ENCODE measurements around the gene CENPVL2. TPM values are rescaled to one million over a fixed set of nuclear protein-coding genes. Genes with fewer than 3 reads are reported as not detected.

The CENPVL2 gene
- total and polyA plus RNA-seq, 2 of the 8 experiments (the other 6 are each of a cell fraction or from before 2014, with no cell fraction given), result 3.2 to 8.0 TPM

DNA sequence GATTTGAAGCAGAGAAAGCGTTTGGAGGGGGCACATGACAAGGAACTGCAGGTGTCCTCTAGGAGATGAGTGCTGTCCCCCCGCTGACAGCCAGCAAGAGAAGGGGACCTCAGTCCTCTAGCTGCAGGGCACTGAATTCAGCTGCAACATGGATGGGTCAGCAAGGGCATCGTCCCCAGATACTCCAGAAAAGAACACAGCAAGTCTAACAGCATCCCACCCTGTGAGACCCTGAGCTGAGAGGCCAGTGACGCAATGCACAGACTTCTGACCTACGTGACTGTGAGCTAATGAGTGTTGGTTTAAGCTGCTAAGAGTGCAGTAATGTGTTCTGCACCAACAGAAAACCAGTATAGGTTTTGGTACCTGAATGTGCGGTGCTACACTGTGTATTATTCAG, 11.6 kb upstream of the CENPVL2 start:
- Histone ChIP-seq H3K23me2 (ENCODE audit: low read depth, low read length) (no peaks in the 10 kb centered on the region), H2AK5ac (ENCODE audit: low read depth, low read length) (no peak overlapping the region), H3K36me3 (ENCODE audit: control insufficient read depth in 2 of 4, insufficient read depth in 4 of 4, low read length in 3 of 4) (no peaks in the 10 kb centered on the region), H3K27ac (ENCODE audit: low read depth, low read length) (no peak overlapping the region), H2BK120ac (replicated peaks; ENCODE audit: low read depth, low read length) (no peak overlapping the region), H3K18ac (ENCODE audit: extremely low read depth, low read length) (no peak overlapping the region), H2BK5ac (ENCODE audit: low read depth, low read length) (no peak overlapping the region), H3K4me1 (replicated peaks in 1 of 4; ENCODE audit: control insufficient read depth in 3 of 4, insufficient read depth in 4 of 4, low read length in 3 of 4) (no peaks in the 10 kb centered on the region), H3K9me3 (ENCODE audit: insufficient read depth in 2 of 2, low read depth in 1 of 2, low read length in 1 of 2) (no peaks in the 10 kb centered on the region), H3K23ac (ENCODE audit: insufficient read length) (no peak overlapping the region), H2BK15ac (ENCODE audit: low read length) (no peak overlapping the region), H3K14ac (ENCODE audit: insufficient read length) (no peak overlapping the region), H2AFZ (ENCODE audit: low read length) (no peak overlapping the region), H3K56ac (replicated peaks; ENCODE audit: insufficient read length, low read depth, low read length) (no peak overlapping the region), H2BK12ac (ENCODE audit: low read depth, low read length) (no peak overlapping the region), H3K9ac (replicated peaks in 1 of 4; ENCODE audit: extremely low read depth in 1 of 4, low read depth in 3 of 4, low read length in 3 of 4) (no peak overlapping the region), H4K91ac (replicated peaks; ENCODE audit: insufficient read length, low read length) (no peak overlapping the region), H3K79me1 (ENCODE audit: low read depth, low read length) (no peaks in the 10 kb centered on the region), H3K4me2 (ENCODE audit: insufficient read depth in 1 of 2, low read depth in 2 of 2, low read length in 2 of 2) (no peak overlapping the region), H4K8ac (ENCODE audit: extremely low read depth, insufficient read depth, low read length) (no peak overlapping the region), H3K79me2 (ENCODE audit: control insufficient read depth in 1 of 2, insufficient read depth in 2 of 2, low read length in 2 of 2) (no peaks in the 10 kb centered on the region), H3K4me3 (ENCODE audit: extremely low read depth in 1 of 4, insufficient read depth in 2 of 4, low read depth in 3 of 4, low read length in 4 of 4) (no peak overlapping the region), H3K27me3 (replicated peaks in 1 of 4; ENCODE audit: control insufficient read depth in 3 of 4, extremely low read depth in 1 of 4, insufficient read depth in 3 of 4, low read length in 3 of 4) (no peaks in the 10 kb centered on the region), H3K4ac (replicated peaks; ENCODE audit: insufficient read length, low read depth, low read length) (no peak overlapping the region), H4K5ac (ENCODE audit: insufficient read length, low read depth, low read length) (no peak overlapping the region), H2BK20ac (ENCODE audit: low read length) (no peak overlapping the region), H4K20me1 (replicated peaks in 1 of 2; ENCODE audit: control insufficient read depth in 1 of 2, insufficient read depth in 2 of 2, low read length in 2 of 2) (no peaks in the 10 kb centered on the region)
- FAIRE-seq, result no peak
- POLR2A ChIA-PET (ENCODE audit: partially characterized antibody), result no interaction called here
- no peak for DNase-seq (ENCODE audit: low read depth in 1 of 2, low spot score in 2 of 2)
- WGBS, 2 experiments (ENCODE audit: extremely low coverage in 1 of 2, insufficient coverage in 1 of 2, insufficient read length in 1 of 2, insufficient replicate concordance in 2 of 2, low coverage in 1 of 2, low lambda C conversion rate in 2 of 2, missing lambda C conversion rate in 1 of 2), result 93% methylated on average over 3 of the region's 6 CpGs; no CpG with 5 or more reads in 1 of the 2 experiments
- CTCF ChIA-PET (ENCODE audit: partially characterized antibody), result no interaction called here
- TF ChIP-seq TEAD4 (IDR thresholded peaks at IDR 0.05; ENCODE audit: low read depth, low read length) (no peak), YY1 (IDR thresholded peaks at IDR 0.05; ENCODE audit: low read depth, low read length) (no peak), CBX8 (IDR thresholded peaks at IDR 0.05; ENCODE audit: borderline replicate concordance, low read depth, low read length) (no peak), KDM4A (IDR thresholded peaks at IDR 0.05; ENCODE audit: low read depth, low read length, severe bottlenecking) (no peak), BACH1 (IDR thresholded peaks at IDR 0.05; ENCODE audit: low read length) (no peak), RFX5 (IDR thresholded peaks at IDR 0.05; ENCODE audit: borderline replicate concordance, low read depth, low read length) (no peak), CHD1 (IDR thresholded peaks at IDR 0.05; ENCODE audit: low read depth, low read length) (no peak), JUN (IDR thresholded peaks at IDR 0.05; ENCODE audit: low read depth, low read length) (no peak), JUND (IDR thresholded peaks at IDR 0.05; ENCODE audit: low read length) (no peak), TAF7 (optimal IDR thresholded peaks at IDR 0.05; ENCODE audit: borderline replicate concordance, low read depth, low read length) (no peak), SUZ12 (IDR thresholded peaks at IDR 0.05; ENCODE audit: low read length) (no peak), CBX5 (IDR thresholded peaks at IDR 0.05; ENCODE audit: low read depth, low read length) (no peak), SP4 (IDR thresholded peaks at IDR 0.05; ENCODE audit: low read length) (no peak), RBBP5 (IDR thresholded peaks at IDR 0.05; ENCODE audit: borderline replicate concordance, low read depth, low read length) (no peak)
- TF ChIP-seq, protein P1, sequence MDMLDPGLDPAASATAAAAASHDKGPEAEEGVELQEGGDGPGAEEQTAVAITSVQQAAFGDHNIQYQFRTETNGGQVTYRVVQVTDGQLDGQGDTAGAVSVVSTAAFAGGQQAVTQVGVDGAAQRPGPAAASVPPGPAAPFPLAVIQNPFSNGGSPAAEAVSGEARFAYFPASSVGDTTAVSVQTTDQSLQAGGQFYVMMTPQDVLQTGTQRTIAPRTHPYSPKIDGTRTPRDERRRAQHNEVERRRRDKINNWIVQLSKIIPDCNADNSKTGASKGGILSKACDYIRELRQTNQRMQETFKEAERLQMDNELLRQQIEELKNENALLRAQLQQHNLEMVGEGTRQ (IDR thresholded peaks at IDR 0.05; ENCODE audit: low read length), result no peak
